Measurements from ENCODE around the gene NRDC.
"Not testable (repeated sequence)": the region's sequence is repeated elsewhere in the genome, so short reads cannot be mapped to it uniquely, and the experiment has no call there.

NRDC gene

GRCh38 chr1:51894748-51895147, 16.2 kb upstream of the NRDC start:
- FAIRE-seq, result not testable (repeated sequence)

DNA sequence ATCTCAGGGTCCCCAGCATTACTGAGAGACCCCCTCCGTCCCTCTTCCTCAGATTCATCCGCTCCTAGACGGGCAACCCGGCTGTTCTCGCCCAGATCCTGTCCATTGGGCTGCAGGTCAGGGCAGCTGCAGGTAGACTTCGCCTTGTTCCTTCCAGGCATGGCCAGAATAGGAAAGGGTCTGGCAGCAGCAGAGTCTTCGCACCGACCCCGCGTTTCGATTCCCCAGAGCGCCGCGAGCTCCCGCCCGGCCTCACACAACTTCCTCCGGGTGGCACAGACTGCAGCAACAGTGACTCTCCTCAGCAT, 265 bp downstream of the NRDC start:
- FAIRE-seq, result no peak

DNA sequence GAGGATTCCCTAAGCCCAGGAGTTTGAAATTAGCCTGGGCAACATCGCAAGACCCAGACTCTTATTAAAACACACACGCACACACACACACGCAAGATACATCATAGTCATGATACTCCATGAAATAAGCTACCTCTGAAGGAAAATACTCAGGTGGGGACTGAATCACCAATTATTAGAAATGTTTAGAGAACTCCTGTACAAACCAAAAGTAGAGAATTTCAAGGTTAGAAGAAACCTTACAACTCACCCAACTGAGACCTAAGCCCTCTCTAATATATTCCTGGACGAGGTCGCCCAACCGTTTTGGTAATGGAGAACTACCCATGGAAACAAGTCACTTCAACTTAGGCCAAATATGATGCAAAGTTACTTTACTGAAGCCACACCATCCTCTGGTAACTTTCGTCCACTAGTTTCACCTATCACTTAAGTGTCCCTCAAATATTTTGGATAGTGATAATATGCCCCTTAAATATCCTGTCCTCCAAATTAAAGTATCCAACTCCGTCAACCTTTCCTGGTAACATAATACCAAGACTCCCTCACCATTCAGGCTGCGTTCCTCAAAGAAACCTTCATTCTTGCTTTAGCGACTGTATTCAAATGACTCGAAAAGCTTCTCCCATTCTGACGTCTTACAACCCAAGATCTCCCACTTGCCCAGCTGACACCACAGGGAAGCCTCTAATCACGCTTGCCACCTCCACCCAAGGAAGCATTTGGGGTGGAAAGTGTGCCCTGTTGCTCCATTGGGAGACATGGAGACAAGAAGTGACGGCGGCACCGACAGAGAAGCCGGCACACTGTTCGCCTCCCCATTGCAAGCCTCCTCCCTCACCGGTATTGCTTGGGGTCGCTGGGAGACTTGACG, 856 bp downstream of the NRDC start:
- no peak for FAIRE-seq

DNA sequence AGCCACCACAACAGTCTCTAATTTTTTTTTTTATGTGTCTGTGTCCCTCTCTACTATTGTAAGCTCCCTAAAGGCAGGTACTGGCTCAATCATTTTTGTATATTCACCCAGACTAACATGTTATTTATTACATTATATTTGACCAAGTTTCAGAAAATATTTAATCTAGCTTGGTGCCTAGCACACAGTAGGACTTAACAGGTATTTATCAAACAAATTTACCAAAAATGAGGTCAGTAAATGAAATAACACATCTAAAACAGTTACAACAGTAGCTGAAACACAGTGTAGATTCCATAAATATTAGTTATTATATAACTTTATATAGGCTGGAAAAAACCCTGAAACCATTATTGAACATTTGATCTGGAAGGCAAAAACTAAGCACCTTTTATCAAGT, 2.7 kb downstream of the NRDC start:
- FAIRE-seq, result no peak

DNA sequence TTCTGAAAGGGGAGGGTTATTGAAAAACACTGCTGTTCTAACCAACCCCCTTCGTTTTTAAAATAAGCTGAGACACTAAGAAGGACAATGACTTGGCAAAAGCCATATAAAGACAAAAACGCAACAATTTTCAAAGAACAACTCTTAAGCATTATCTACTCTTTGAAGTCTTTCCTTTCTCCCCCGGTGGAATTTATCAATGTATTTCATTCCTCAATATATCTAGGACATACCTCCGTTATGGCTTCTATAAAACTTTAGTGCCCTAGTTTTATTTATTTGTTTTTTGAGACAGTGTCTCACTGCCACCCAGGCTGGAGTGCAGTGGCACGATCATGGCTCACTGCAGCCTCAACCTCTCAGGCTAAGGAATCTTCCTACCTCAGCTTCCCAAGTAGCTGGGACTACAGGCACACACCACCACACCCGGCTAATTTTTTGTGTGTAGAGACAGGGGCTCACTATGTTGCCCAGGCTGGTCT, 3.2 kb downstream of the NRDC start:
- FAIRE-seq, result no peak

- not testable (repeated sequence) for FAIRE-seq
Observed at GRCh38 chr1:51873270-51873669, 5.3 kb downstream of the NRDC start.

DNA sequence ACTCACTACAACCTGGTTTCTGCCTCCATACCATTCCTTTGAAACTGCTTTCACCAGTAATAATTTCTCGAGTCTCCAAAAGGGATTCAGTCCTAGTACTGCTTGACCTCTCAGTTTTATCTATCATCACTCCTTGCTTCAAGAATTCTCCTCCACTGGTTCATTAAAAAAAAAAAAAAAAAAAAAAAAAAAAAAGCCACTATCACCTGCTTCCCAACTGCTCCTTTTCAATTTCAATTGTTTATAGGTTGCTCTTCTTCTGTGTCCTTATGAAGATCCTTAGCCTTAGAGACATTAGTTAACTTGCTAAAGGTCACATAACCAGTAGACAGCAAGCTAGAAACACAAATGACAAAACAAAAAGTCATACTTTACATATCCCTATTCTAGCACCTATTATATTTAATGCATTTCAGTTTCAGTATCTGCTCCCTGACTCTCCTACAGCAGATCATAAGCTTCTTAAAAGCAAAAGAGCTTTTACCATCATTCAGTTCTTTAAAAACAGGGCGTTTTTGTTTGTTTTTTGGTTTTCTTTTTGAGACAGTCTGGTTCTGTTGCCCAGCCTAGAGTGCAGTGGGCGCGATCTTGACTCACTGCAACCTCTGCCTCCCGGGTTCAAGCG, 7.1 kb downstream of the NRDC start:
- FAIRE-seq, result no peak

DNA sequence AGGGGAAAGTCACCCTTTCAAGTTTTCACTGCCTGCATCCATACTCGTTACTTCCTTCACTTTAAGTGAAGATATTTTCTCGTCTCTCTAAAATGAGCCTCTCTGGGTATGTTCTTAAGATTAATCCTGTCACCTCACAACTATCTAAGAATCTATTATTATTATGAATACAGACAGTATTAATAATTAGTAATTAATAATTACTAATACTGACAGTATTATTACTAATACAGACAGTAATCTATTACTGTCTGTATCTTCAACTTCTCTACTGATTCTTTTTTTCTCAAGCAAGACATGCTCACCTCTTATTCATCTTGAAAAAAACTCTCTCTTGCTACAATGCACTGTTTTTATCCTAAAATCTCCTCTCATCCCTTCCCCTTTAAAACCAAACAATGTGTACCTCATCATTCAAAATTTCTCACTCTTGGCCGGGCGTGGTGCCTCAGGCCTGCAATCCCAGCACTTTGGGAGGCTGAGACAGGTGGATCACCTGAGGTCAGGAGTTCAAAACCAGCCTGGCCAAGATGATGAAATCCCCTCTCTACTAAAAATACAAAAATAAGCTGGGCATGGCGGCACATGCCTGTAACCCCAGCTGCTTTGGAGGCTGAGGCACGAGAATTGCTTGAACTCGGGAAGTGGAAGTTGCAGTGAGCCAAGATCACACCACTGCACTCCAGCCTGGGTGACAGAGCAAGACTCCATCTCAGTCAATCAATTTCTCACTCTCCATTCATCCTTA, 7.8 kb downstream of the NRDC start:
- FAIRE-seq, result no peak

- FAIRE-seq, result no peak
Observed at GRCh38 chr1:51867479-51868232, 10.9 kb downstream of the NRDC start.

- no peak for FAIRE-seq
Observed at GRCh38 chr1:51863384-51863783, 15.1 kb downstream of the NRDC start.

DNA sequence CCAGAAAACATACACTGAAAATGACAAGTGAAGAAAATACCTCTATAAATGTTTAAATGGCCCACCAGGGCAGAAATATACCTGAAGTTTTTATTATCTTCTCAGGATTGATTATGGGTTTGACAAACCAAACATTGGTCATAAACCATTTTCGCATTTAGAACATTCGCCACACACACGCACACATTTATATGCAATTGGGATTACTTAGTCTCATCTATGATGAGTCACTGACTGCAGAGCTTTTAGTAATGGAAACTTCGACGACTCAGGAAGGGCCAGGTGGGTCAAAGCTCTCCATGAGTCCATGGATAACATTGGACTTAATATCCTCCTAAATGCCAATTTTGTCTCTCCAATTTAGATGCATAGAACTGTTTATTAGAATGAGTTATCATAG, 16.9 kb downstream of the NRDC start:
- no peak for FAIRE-seq

- no peak for FAIRE-seq
Observed at GRCh38 chr1:51859735-51860134, 18.8 kb downstream of the NRDC start.

- FAIRE-seq, result no peak
Observed at GRCh38 chr1:51859333-51859732, 19.2 kb downstream of the NRDC start.

DNA sequence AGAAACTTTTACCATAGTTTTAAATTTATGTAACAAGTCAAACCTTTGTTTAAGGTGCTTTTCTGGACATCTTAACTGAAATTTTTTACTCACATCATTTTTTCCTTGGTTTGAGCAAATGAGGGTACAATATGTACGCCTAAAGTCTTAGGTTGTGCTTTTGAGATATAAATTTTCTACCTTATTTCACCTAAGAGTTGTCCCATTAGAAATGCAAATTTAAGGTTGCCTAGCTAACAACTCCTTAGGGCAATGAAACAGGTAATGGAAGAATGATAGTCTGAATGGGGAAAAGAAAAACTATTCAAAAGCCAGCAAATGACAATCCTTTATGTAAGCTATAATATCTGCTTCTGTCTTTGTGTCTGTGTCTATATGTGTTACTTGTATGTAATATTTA, 19.6 kb downstream of the NRDC start:
- no peak for FAIRE-seq

GRCh38 chr1:51856745-51857144, 21.8 kb downstream of the NRDC start:
- no peak for FAIRE-seq

DNA sequence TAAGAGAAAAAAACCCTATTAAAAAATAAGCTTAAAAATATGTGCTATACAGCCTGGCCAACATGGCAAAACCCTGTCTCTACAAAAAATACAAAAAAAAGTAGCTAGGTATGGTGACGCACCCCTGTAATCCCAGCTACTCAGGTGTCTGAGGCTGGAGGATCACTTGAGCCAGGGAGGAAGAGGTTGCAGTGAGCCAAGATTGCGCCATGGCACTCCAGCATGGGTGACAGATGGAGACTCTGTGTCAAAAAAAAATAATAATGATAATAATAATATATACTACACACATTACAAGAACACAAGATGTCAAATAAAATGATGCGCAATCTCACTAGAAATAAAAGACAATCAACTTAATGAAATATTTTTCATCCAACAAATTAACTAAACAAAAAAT, 22.9 kb downstream of the NRDC start:
- FAIRE-seq, result no peak

DNA sequence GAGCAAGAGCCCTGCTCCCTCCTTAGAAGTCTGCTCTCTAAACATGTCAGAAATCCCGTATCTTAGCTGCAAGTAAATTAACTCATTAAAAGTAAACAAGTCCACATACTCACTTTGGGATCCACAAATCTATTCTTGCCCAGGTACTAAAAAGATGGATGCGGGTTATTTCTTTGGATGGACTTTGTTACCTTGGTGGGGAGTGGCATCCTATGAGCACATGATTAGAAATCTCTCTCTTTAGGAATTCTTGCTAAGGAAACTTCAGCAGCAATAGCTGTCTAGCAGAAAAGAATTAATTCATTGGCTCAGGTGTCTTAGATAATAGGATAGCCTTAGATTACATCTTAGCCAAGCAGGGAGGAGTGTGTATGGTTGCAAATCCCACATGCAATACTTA, 25.2 kb downstream of the NRDC start:
- no peak for FAIRE-seq

GRCh38 chr1:51851882-51852396, 26.6 kb downstream of the NRDC start:
- no peak for FAIRE-seq

DNA sequence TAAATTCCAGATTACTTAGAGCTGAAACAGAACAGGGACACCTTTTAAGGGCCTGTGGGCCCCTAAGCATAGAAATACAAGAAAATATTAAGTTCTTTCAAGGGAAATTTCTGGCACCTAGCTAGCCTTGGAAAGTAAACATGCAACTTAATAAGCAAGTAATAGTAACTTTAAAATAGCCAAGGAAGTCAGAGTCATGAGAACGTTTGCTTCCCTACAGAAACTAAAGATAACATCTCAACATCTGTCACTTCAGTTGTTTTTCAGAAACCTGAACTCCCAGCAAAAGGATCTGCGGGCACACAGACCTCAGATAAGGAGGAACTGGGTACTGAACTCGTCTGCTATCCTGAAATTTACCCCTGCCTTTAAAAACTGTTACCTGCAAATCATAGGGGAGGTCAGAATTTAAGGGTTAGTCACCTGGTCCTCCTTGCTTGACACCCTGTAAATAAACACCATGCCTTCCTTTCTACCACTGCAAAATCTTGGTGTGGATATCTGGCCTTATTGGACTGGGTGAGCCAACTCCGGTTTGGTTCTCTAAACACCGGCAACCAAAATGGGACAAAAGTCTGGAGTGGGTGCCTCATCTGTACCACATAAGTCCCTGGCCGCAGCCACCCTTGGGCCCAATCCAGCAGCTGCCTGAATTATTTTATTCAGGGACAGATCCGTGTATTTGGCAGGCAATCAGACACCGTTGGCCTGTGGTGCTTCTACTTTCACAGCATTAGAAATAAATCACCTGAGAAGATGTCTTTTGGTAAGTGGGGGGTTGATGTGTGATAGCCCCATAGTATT, 27.9 kb downstream of the NRDC start:
- no peak for FAIRE-seq

- FAIRE-seq, result no peak
Observed at GRCh38 chr1:51847294-51847920, 31.1 kb downstream of the NRDC start.

- FAIRE-seq, result no peak
Observed at GRCh38 chr1:51843948-51844347, 34.6 kb downstream of the NRDC start.

GRCh38 chr1:51842261-51842660, 36.3 kb downstream of the NRDC start:
- peak; percentile 41 for FAIRE-seq

All from islet of Langerhans (tissue), 1 donor.